ENCODE measurements around the gene BLZF1. TPM values are rescaled to one million over a fixed set of nuclear protein-coding genes. Genes with fewer than 3 reads are reported as not detected.
"Not testable (repeated sequence)": the region's sequence is repeated elsewhere in the genome, so short reads cannot be mapped to it uniquely, and the experiment has no call there.

Gene BLZF1
- polyA plus RNA-seq, result 10 to 100 TPM in 1 of 3 donors, 1 to 10 TPM in 2; 4.4 to 15.1 (median 9.1) TPM

- 0% methylated on average over 37 of the region's 37 CpGs for WGBS, 3 donors
These were observed at the start of gene BLZF1, which contains the start of gene NME7 for GRCh38 chr1:169367686-169368405. TSS of gene BLZF1 (plus strand) at chr1:169368195. CDS start at chr1:169369523, 1,328 bp downstream. TSS of gene NME7 (minus strand) at chr1:169367797. CDS start at chr1:169367710, 87 bp downstream.

GRCh38 chr1:169318536-169319244, 49.3 kb upstream of the BLZF1 start:
- WGBS, 3 donors, result 92 to 97% (median 93%) methylated on average over 3 of the region's 3 CpGs

More at GRCh38 chr1:169367686-169368405, at the start of gene BLZF1, which contains the start of gene NME7:
- no peak within 1 kb of the TSS for H3K27ac ChIP-seq (ENCODE audit: low read depth, low read length)

GRCh38 chr1:169321539-169321938, 46.5 kb upstream of the BLZF1 start:
- WGBS, 3 donors, result 81 to 95% (median 95%) methylated on average over 1 of the region's 1 CpG
- no peak overlapping the region for H3K27ac ChIP-seq (ENCODE audit: low read depth, low read length)

More at GRCh38 chr1:169318536-169319244, 49.3 kb upstream of the BLZF1 start:
- no peak overlapping the region for H3K27ac ChIP-seq (ENCODE audit: low read depth, low read length)

- WGBS, 3 donors, result 97 to 100% (median 98%) methylated on average over 3 of the region's 3 CpGs
- H3K27ac ChIP-seq (ENCODE audit: low read depth, low read length), result no peak overlapping the region
These were observed 45.9 kb upstream of the BLZF1 start for GRCh38 chr1:169322138-169322537.

- 92 to 97% (median 96%) methylated on average over 1 of the region's 1 CpG for WGBS, 3 donors
- H3K27ac ChIP-seq (ENCODE audit: low read depth, low read length), result no peak overlapping the region
These were observed 42.9 kb upstream of the BLZF1 start for GRCh38 chr1:169325117-169325516.

GRCh38 chr1:169326261-169326955, 41.6 kb upstream of the BLZF1 start:
- 46 to 93% (median 53%) methylated on average over 3 of the region's 3 CpGs for WGBS, 3 donors
- H3K27ac ChIP-seq (ENCODE audit: low read depth, low read length), result no peak overlapping the region

GRCh38 chr1:169326956-169327268, 41.1 kb upstream of the BLZF1 start:
- no peak overlapping the region for H3K27ac ChIP-seq (ENCODE audit: low read depth, low read length)

GRCh38 chr1:169327875-169328274, 40.1 kb upstream of the BLZF1 start:
- H3K27ac ChIP-seq (ENCODE audit: low read depth, low read length), result no peak overlapping the region
- 75 to 94% (median 93%) methylated on average over 2 of the region's 2 CpGs for WGBS, 3 donors

GRCh38 chr1:169329383-169329782, 38.6 kb upstream of the BLZF1 start:
- H3K27ac ChIP-seq (ENCODE audit: low read depth, low read length), result no peak overlapping the region
- 99 to 100% (median 100%) methylated on average over 1 of the region's 1 CpG for WGBS, 3 donors

- WGBS, 3 donors, result 94 to 100% (median 96%) methylated on average over 2 of the region's 2 CpGs
- no peak overlapping the region for H3K27ac ChIP-seq (ENCODE audit: low read depth, low read length)
These were observed 37.1 kb upstream of the BLZF1 start for GRCh38 chr1:169330927-169331326.

- H3K27ac ChIP-seq (ENCODE audit: low read depth, low read length), result not testable (repeated sequence)
- 92 to 98% (median 95%) methylated on average over 3 of the region's 3 CpGs for WGBS, 3 donors
These were observed 33.3 kb upstream of the BLZF1 start for GRCh38 chr1:169334727-169335126.

GRCh38 chr1:169336947-169337715, 30.9 kb upstream of the BLZF1 start:
- 96 to 98% (median 98%) methylated on average over 27 to 35 of the region's 35 CpGs for WGBS, 3 donors

GRCh38 chr1:169338617-169339016, 29.4 kb upstream of the BLZF1 start:
- H3K27ac ChIP-seq (ENCODE audit: low read depth, low read length), result no peak overlapping the region
- 49 to 65% (median 59%) methylated on average over 2 of the region's 2 CpGs for WGBS, 3 donors

More at GRCh38 chr1:169336947-169337715, 30.9 kb upstream of the BLZF1 start:
- not testable (repeated sequence) for H3K27ac ChIP-seq (ENCODE audit: low read depth, low read length)

GRCh38 chr1:169339773-169340172, 28.2 kb upstream of the BLZF1 start:
- H3K27ac ChIP-seq (ENCODE audit: low read depth, low read length), result no peak overlapping the region

- 84 to 98% (median 96%) methylated on average over 5 of the region's 5 CpGs for WGBS, 3 donors
- no peak overlapping the region for H3K27ac ChIP-seq (ENCODE audit: low read depth, low read length)
These were observed 27.1 kb upstream of the BLZF1 start for GRCh38 chr1:169340882-169341281.

- not testable (repeated sequence) for H3K27ac ChIP-seq (ENCODE audit: low read depth, low read length)
- 74 to 90% (median 78%) methylated on average over 3 of the region's 3 CpGs for WGBS, 3 donors
These were observed 25.9 kb upstream of the BLZF1 start for GRCh38 chr1:169342096-169342495.

GRCh38 chr1:169345511-169345910, 22.5 kb upstream of the BLZF1 start:
- WGBS, 3 donors, result 97 to 100% (median 98%) methylated on average over 1 of the region's 1 CpG
- no peak overlapping the region for H3K27ac ChIP-seq (ENCODE audit: low read depth, low read length)

- no peak overlapping the region for H3K27ac ChIP-seq (ENCODE audit: low read depth, low read length)
- 90 to 99% (median 97%) methylated on average over 3 of the region's 3 CpGs for WGBS, 3 donors
These were observed 21.9 kb upstream of the BLZF1 start for GRCh38 chr1:169346036-169346589.
